Measurements from ENCODE around the gene XPR1. TPM values are rescaled to one million over a fixed set of nuclear protein-coding genes. Genes with fewer than 3 reads are reported as not detected.

The XPR1 gene
- polyA plus RNA-seq, 1 donor = 46.2 TPM

DNA sequence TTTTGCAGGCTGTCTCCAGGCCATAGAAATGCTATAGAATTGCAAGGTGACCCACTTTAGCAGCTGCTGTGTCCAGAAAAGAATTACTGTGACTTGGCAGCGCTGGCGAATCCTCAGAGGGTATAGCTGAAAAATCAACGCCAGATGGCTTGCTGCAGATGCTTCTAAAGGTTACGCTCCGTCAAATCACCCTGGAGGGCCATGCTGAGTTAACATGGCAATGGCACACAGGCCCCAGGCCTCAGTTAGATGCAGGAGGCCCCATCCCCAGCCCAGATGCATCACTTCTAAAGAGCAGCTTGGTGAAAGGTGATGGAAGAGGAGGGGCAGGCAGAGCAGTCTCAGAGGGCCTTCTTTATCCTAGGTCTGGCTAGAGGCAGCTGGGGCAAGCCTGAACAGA lies 298.9 kb downstream of the XPR1 start:
- DNase-seq = no peak

DNA sequence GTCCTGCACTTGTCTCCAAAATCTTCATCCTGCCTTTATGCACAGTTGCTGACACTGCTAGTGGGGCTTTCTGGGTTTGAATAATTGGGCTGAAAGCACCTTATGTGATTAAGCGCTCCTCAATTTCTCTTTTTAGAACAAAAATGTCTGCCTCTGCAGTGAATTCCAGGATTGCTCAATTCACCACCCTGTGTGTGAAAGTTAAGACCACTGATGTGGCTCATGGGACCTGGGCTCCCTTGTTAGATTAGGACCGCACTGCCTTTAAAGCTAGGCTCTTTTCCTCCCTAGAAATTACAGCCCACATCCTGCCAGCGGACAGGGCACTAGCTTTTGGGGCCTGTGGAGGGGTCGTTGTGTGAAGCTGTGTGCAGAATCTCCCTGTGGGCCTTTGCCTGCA lies 299.7 kb downstream of the XPR1 start:
- DNase-seq = no peak

DNA sequence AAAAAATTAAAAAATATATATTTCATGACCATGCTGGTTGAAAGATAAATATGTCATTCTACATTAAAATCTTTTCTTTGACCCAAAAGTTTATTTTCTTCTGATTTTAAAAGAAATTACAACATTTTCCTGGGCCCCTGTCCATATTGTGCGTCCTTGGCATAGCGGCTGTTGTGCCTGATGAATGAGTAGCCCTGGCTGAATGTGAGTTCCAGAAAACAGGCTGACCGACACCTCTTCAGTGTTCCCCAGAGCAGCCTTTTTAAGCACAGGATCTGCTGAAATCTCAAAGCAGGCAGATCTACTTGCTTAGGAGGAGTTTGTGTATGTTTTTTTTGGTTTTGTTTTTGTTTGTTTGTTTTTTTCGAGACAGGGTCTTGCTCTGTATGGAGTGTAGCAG lies 300.6 kb downstream of the XPR1 start:
- DNase-seq = no peak

- no peak for DNase-seq
Measured at GRCh38 chr1:180933141-180933540, 301.3 kb downstream of the XPR1 start.

GRCh38 chr1:180934563-180934962 lies 302.7 kb downstream of the XPR1 start:
- no peak for DNase-seq

GRCh38 chr1:180935326-180936109 lies 303.7 kb downstream of the XPR1 start:
- DNase-seq = no peak

DNA sequence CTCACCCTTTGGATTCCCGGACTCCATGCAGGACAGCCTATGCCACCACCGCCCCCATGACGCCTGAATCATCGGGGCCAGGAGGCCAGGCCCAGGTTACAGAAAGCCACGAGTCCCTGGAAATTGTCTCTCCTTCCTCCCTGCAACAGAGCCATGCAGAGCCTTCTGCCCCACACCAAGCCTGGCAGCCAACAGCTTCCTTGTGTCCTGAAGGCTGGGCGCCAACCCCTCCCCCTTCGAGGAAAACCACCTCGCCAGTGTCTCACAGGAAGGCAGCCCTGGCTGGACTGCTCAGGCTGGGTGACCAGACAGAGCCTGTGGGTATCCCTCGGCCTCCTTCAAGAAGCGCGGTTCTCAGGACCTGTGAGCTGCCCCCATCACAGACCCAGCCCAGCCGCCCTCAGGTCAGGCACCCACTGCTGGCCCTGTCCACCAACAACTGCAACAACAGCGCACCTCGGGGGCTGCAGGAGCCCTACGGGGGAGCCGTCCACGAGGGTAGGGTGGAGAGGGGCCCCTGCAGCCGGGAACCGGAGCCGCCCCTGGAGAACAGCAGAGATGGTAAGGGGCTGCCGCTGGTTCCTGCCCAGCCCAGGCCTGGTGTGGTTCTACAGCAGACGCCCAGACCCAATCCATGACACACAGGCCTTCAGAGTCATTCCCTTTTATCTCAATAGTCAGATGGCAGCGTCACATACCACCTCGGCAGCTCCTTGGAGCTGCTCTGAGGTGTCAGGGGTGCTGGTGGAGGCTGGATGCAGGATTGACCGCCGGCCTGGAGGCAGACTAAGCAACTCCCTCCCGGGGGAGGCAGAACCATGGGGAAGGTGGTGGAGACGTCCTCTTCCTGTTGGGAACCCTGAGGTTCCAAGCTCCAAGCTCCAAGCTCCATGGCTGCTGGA lies 304.5 kb downstream of the XPR1 start:
- DNase-seq = no peak

- no peak for DNase-seq
Measured at GRCh38 chr1:180937012-180937372, 305.2 kb downstream of the XPR1 start.

DNA sequence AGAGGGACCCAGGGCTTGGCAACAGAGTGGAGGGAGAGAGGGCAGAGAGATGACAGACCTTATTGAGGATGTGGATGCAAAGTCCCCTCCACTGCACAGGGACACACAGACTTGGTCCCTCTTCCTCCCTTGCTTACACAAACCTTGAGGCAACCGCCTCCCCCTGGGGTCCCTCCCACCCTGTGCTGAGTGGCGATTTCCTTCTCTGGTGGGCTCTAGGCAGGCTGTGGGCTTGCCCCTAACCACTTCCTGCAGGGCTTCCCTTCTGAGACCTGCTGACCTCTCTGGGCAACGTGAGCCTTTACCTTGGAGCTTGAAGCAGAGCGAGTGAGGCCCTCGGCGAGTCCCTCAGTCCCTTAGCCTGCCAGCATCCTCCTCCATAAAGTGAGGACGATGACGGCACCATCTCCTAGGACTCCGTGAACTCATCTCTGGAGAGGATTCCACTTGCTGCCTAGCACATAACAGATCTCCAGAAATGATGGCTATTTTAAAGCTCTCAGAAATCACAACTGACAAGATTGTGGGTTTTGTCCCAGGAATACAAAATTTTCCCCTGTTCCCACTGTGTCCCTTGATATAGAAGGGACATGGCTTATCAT lies 305.9 kb downstream of the XPR1 start:
- no peak for DNase-seq

DNA sequence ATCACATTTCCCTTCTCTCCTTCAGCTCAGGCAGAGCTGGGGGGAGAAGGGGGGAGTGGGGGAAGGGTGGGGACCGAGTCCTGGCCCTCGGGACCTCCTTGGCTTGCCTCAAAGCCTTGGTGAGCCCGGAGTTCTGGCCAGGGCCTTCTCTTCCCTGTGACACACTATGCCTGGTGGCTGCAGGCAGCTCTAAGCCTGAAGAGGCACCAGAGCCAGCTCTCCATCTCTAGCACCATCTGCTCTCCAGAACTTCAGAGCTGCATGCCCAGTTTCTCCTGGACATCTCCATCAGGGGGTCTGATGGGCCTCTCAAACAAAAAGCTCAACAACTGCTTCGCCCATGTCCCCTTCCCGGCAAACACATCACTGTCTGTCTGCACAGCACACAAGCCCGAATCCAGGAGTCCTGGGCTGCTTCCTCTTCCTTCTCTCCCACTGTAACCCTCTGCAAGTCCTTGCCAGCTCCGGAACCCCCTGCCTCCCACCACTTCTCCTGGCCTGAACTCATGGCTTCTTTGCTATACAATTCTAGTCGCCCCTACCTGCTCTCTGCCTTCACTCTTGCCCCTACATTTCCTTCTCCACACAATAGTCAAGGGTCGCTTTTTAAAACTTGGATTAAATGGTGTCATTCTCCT lies 307.4 kb downstream of the XPR1 start:
- DNase-seq = no peak

DNA sequence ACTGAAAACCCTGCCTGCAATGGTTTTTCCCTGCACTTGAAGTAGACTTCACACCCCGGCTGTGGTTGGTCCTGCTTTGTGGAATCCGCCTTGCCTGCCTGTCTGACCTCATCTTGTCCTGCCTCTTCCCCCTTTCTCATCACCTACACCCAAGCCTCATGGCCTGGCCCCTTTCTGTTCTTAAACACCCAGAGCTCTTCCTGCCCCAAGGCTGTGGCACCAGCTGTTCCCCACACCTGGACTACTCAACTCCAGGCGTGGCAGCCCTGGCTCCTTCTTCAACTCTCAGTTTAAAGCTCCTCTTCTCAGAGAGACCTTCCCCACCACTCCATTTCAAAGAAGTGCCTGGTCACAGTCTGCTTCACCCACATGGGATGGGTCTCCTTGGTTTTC lies 307.9 kb downstream of the XPR1 start:
- DNase-seq = no peak

Other genes starting within 250 kb of the XPR1 start
- gene ACBD6, start 129.4 kb upstream of the XPR1 start, polyA plus RNA-seq (ENCODE audit: insufficient read length) = 84.9 TPM
- gene OVAAL, start 73.1 kb upstream of the XPR1 start, polyA plus RNA-seq (ENCODE audit: insufficient read length) = not detected